CD4-positive, alpha-beta T cell treated with Interleukin-1 beta for 1 hour (primary cell): ENCODE data around the gene THOC5.

Experiments
- DNase-seq, 2 donors: peaks; one replicate each; pipeline ENCODE4 v3.0.0-alpha.2; 2020 to 2022

The THOC5 gene

GRCh38 chr22:29470159-29470855 is 83.2 kb downstream of the THOC5 start:
- DNase-seq: peak; percentile 53 to 68

GRCh38 chr22:29469755-29470154 is 83.8 kb downstream of the THOC5 start:
- DNase-seq: no peak

GRCh38 chr22:29464581-29464980 is 89.0 kb downstream of the THOC5 start:
- no peak for DNase-seq

GRCh38 chr22:29463629-29464028 is 89.9 kb downstream of the THOC5 start:
- DNase-seq: no peak

GRCh38 chr22:29461263-29461662 is 92.3 kb downstream of the THOC5 start:
- DNase-seq: no peak

- no peak for DNase-seq
Measured at GRCh38 chr22:29459773-29460172, 93.8 kb downstream of the THOC5 start.

GRCh38 chr22:29458551-29458950 is 95.0 kb downstream of the THOC5 start:
- DNase-seq: no peak

- DNase-seq: peak in 1 of 2 donors; percentile 22
Measured at GRCh38 chr22:29457730-29458129, 95.8 kb downstream of the THOC5 start.

GRCh38 chr22:29456211-29456671 is 97.3 kb downstream of the THOC5 start:
- DNase-seq: no peak
